ENCODE measurements around the gene KCTD7. TPM values are rescaled to one million over a fixed set of nuclear protein-coding genes. Genes with fewer than 3 reads are reported as not detected.

The KCTD7 gene
- total RNA-seq, 1 experiment from 2014 or later, result 11.6 TPM

- ChIA-PET POLR2A (no interaction called here), CTCF (interaction anchor here (1.7 kb wide), 1 partner anchor 35 kb away, joined by 4 read pairs; no protein-coding TSS in a partner anchor)
- Mint-ChIP-seq H3K4me3 (no peak overlapping the region), H3K27ac (no peak overlapping the region), H3K9me3 (no peaks in the 10 kb centered on the region), H3K4me1 (no peaks in the 10 kb centered on the region), H3K36me3 (peaks cover 33% of the 10 kb centered on the region), H3K27me3 (ENCODE audit: low read depth) (no peaks in the 10 kb centered on the region)
- TF ChIP-seq ZNF396 (CRISPR knock-in tag; IDR thresholded peaks at IDR 0.05; ENCODE audit: borderline replicate concordance), result no peak
- TF ChIP-seq SOX15 (CRISPR knock-in tag; IDR thresholded peaks at IDR 0.05), result no peak
- TF ChIP-seq ZBTB43 (CRISPR knock-in tag; IDR thresholded peaks at IDR 0.05), result no peak
- no peak for TF ChIP-seq PRDM15 (CRISPR knock-in tag; IDR thresholded peaks at IDR 0.05)
- no peak for TF ChIP-seq ZNF423 (CRISPR knock-in tag; IDR thresholded peaks at IDR 0.05)
- no peak for TF ChIP-seq MXD4 (CRISPR knock-in tag; IDR thresholded peaks at IDR 0.05; ENCODE audit: borderline replicate concordance)
- TF ChIP-seq ESRRA (CRISPR knock-in tag; IDR thresholded peaks at IDR 0.05; ENCODE audit: borderline replicate concordance), result no peak
- TF ChIP-seq FOXP4 (CRISPR knock-in tag; IDR thresholded peaks at IDR 0.05), result no peak
- TF ChIP-seq E2F5 (CRISPR knock-in tag; IDR thresholded peaks at IDR 0.05), result no peak
- TF ChIP-seq SMAD4 (CRISPR knock-in tag; IDR thresholded peaks at IDR 0.05), result no peak
- TF ChIP-seq NFE2L1 (CRISPR knock-in tag; IDR thresholded peaks at IDR 0.05), result no peak
- no peak for DNase-seq (ENCODE audit: low spot score)
- no peak for ATAC-seq
These were observed 13.5 kb downstream of the KCTD7 start for GRCh38 chr7:66642186-66642585.

- no peak overlapping the region for H3K4me3 Mint-ChIP-seq
- H3K36me3 Mint-ChIP-seq, result peaks cover 33% of the 10 kb centered on the region
- POLR2A ChIA-PET, result no interaction called here
- TF ChIP-seq CBFB (CRISPR knock-in tag; IDR thresholded peaks at IDR 0.05; ENCODE audit: low read depth) (no peak), TEAD1 (CRISPR knock-in tag; IDR thresholded peaks at IDR 0.05) (no peak), SMAD4 (CRISPR knock-in tag; IDR thresholded peaks at IDR 0.05) (no peak), ELF4 (CRISPR knock-in tag; IDR thresholded peaks at IDR 0.05; ENCODE audit: low read depth) (no peak), NR1H2 (CRISPR knock-in tag; IDR thresholded peaks at IDR 0.05) (no peak), AFF4 (CRISPR knock-in tag; IDR thresholded peaks at IDR 0.05; ENCODE audit: borderline replicate concordance) (no peak), ZNF281 (CRISPR knock-in tag; IDR thresholded peaks at IDR 0.05) (no peak), JAZF1 (CRISPR knock-in tag; IDR thresholded peaks at IDR 0.05) (no peak), ZNF317 (CRISPR knock-in tag; IDR thresholded peaks at IDR 0.05; ENCODE audit: borderline replicate concordance, low read depth) (no peak), NR3C1 (CRISPR knock-in tag; conservative IDR thresholded peaks at IDR 0.05; ENCODE audit: low read depth) (no peak)
- ATAC-seq (no peak), DNase-seq (ENCODE audit: low spot score) (no peak)
- no peaks in the 10 kb centered on the region for H3K27me3 Mint-ChIP-seq (ENCODE audit: low read depth)
- no peak overlapping the region for H3K27ac Mint-ChIP-seq
- H3K9me3 Mint-ChIP-seq, result no peaks in the 10 kb centered on the region
- CTCF ChIA-PET, result interaction anchor here (1.7 to 2.8 kb wide), 2 partner anchors 36 to 85 kb away, joined by 4 to 29 read pairs; no protein-coding TSS in a partner anchor
- H3K4me1 Mint-ChIP-seq, result no peaks in the 10 kb centered on the region
These were observed 14.3 kb downstream of the KCTD7 start for GRCh38 chr7:66642932-66643331.
